Nephron progenitor cell (in vitro differentiated cells): ENCODE data around the gene AMPD1.

Source experiments
- DNase-seq: peaks from one replicate; pipeline ENCODE4 v3.0.0; 2021
- H3K27ac Mint-ChIP-seq: 2 replicates; pipeline ENCODE4 v1.8.0; 2021; ENCODE audit warnings: mild to moderate bottlenecking, moderate library complexity, mixed read lengths
- H3K27me3 Mint-ChIP-seq: 2 replicates; pipeline ENCODE4 v1.8.0; 2021; ENCODE audit warnings: mild to moderate bottlenecking, low read depth, mixed read lengths; ENCODE audit not compliant: poor library complexity
- H3K36me3 Mint-ChIP-seq: 2 replicates; pipeline ENCODE4 v1.8.0; 2021; ENCODE audit warnings: low read depth, mixed read lengths
- H3K4me1 Mint-ChIP-seq: 2 replicates; pipeline ENCODE4 v1.8.0; 2021; ENCODE audit warnings: mixed read lengths
- H3K4me3 Mint-ChIP-seq: 2 replicates; pipeline ENCODE4 v1.8.0; 2021; ENCODE audit warnings: mild to moderate bottlenecking, moderate library complexity, mixed read lengths
- H3K9me3 Mint-ChIP-seq: 2 replicates; pipeline ENCODE4 v1.8.0; 2021; ENCODE audit warnings: mild to moderate bottlenecking, moderate library complexity, mixed read lengths
- CTCF ChIP-seq: fragments of 200-600 bp; sonication (generic); IDR thresholded peaks from 2 replicates; pipeline ENCODE4 v1.5.0; 2021; ENCODE audit warnings: antibody characterized with exemption

The AMPD1 gene

GRCh38 chr1:114688526-114688925 lies 6.8 kb downstream of the AMPD1 start:
- no peak for TF ChIP-seq CTCF
- H3K9me3 Mint-ChIP-seq = no peaks in the 10 kb centered on the region
- H3K4me3 Mint-ChIP-seq = no peak overlapping the region
- no peak overlapping the region for H3K27ac Mint-ChIP-seq
- H3K36me3 Mint-ChIP-seq = no peaks in the 10 kb centered on the region
- DNase-seq = no peak
- peaks cover 52% of the 10 kb centered on the region for H3K27me3 Mint-ChIP-seq
- H3K4me1 Mint-ChIP-seq = no peaks in the 10 kb centered on the region

DNA sequence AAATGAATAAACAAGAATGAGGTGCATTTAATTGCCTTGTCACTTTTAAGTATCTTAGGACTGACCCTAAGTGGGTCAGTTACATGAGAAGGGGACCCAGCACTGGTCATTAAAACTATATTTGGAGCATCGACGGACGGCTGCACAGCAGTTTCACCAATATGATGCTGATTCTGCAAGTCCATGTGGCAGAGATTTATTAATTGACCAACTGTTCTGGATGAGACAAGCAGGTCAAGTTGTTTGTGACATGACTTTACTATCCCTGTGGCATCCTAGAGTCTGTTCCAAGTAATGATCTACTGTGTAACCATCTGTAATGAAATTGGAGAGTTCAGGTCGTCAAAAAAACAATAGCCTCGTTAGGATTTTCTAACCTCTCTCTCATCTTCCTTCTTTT lies 9.5 kb downstream of the AMPD1 start:
- peaks cover 52% of the 10 kb centered on the region for H3K27me3 Mint-ChIP-seq
- no peaks in the 10 kb centered on the region for H3K9me3 Mint-ChIP-seq
- DNase-seq = no peak

DNA sequence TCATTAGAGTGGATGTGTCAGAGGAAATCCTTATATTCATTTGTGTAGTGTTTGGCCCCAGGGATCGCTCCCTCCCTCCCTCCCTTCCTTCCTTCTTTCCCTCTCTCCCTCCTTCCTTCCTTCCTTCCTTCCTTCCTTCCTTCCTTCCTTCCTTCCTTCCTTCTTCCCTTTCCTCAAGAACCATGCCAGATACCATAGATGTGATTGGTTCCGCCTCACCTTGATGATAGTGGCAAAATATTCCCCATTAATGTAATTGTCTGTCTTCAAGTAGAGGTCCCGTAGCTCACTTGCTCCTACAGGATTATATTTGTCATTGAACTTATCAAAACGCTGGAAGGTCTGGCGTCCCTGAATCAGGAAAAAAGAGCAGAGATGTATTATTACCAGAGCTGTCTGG lies 17.7 kb downstream of the AMPD1 start:
- no peak for TF ChIP-seq CTCF
- Mint-ChIP-seq H3K9me3 (no peaks in the 10 kb centered on the region), H3K4me3 (no peak overlapping the region), H3K36me3 (no peaks in the 10 kb centered on the region), H3K27me3 (peaks cover 54% of the 10 kb centered on the region), H3K27ac (no peak overlapping the region), H3K4me1 (no peaks in the 10 kb centered on the region)
- DNase-seq = no peak

More for the DNA sequence above, 9.5 kb downstream of the AMPD1 start:
- Mint-ChIP-seq H3K4me1 (no peaks in the 10 kb centered on the region), H3K4me3 (no peak overlapping the region), H3K36me3 (no peaks in the 10 kb centered on the region), H3K27ac (no peak overlapping the region)
- TF ChIP-seq CTCF = no peak

DNA sequence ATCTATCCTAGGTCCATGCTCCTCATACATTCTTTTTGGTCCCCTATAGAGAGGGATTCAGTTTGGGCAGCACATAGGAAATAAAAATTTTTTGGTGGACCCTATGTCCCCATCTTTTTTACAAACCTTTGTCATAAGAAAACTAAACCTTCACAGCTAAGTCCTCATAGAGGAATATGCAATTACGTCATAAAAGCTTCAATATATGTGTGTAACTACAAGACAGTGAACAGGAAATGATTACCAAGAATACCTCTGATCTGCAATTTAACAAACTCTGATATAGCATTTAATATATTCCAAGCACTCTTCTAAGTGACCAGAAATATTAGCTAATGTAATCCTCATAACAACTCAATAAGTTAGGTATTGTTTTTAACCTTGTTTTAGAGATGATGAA lies 19.2 kb downstream of the AMPD1 start:
- TF ChIP-seq CTCF = no peak
- Mint-ChIP-seq H3K27ac (no peak overlapping the region), H3K9me3 (no peaks in the 10 kb centered on the region), H3K36me3 (no peaks in the 10 kb centered on the region), H3K4me1 (no peaks in the 10 kb centered on the region), H3K27me3 (peaks cover 60% of the 10 kb centered on the region), H3K4me3 (no peak overlapping the region)
- no peak for DNase-seq

- peaks cover 49% of the 10 kb centered on the region for H3K27me3 Mint-ChIP-seq
- H3K36me3 Mint-ChIP-seq = no peaks in the 10 kb centered on the region
- no peak for DNase-seq
- TF ChIP-seq CTCF = no peak
- no peak overlapping the region for H3K4me3 Mint-ChIP-seq
- no peak overlapping the region for H3K27ac Mint-ChIP-seq
- no peaks in the 10 kb centered on the region for H3K4me1 Mint-ChIP-seq
- H3K9me3 Mint-ChIP-seq = no peaks in the 10 kb centered on the region
Observed at GRCh38 chr1:114671939-114672275, 23.4 kb downstream of the AMPD1 start.

DNA sequence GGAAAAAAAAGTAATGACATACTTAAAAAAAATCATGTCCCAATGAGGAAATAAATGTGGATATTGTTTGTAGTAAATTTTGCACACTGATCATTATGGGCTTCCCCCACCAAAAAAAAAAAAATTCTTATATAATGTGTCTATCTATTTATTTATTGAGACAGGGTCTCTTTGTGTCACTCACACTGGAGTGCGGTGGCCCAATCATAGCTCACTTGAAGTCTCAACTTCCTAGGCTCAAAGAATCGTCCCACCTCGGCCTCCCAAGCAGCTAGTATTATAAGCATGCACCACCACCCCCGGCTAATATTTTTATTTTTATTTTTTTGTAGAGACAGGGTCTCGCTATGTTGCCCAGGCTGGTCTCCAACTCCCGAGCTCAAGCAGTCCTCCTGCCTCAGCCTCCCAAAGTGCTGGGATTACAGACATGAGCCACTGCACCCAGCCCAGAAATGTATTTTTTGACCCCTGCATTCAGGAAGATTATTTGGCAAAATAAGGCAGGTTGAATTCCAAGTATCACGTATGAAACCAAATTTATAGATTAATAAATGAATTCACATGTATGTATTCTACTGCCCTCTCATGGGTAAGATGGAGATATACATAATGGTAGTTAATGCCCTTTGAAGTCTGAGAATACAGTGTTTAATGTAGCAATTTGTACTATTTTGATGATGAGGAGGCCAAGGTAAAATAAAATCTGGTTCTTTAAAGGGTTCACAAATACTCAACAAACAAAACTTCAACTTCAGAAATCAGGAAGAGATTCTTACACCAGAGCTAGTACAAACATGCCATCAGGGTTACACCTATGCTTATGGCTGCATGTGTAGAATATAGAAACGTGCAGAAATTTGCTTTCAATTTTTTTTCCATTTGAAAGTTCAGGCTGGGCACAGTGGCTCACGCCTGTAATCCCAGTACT lies 24.1 kb downstream of the AMPD1 start:
- H3K4me1 Mint-ChIP-seq = no peaks in the 10 kb centered on the region
- H3K9me3 Mint-ChIP-seq = no peaks in the 10 kb centered on the region
- DNase-seq = no peak
- no peaks in the 10 kb centered on the region for H3K36me3 Mint-ChIP-seq
- H3K27ac Mint-ChIP-seq = no peak overlapping the region
- H3K27me3 Mint-ChIP-seq = peaks cover 42% of the 10 kb centered on the region
- TF ChIP-seq CTCF = no peak
- H3K4me3 Mint-ChIP-seq = no peak overlapping the region
